Prostate gland (tissue), 2 donors: ENCODE results near the gene MAP3K8.

Source experiments
- POLR2A ChIP-seq: fragments of 450-650 bp; IDR thresholded peaks from one replicate; pipeline ENCODE4 v1.6.1; 2016; ENCODE audit warnings: antibody characterized with exemption, mild to moderate bottlenecking
- TF ChIP-seq, protein P1 (sequence below), 4 experiments: fragments of 200-600 bp in 2 of 4; fragments of 450-650 bp in 2 of 4; sonication (generic) in 2 of 4; IDR thresholded peaks; 1 replicate in 3 of 4; 2 replicates in 1 of 4; pipeline ENCODE4 v1.5.1; 2016 to 2019; ENCODE audit warnings: antibody characterized with exemption in 4 of 4, mild to moderate bottlenecking in 2 of 4, moderate library complexity in 2 of 4

DNA sequence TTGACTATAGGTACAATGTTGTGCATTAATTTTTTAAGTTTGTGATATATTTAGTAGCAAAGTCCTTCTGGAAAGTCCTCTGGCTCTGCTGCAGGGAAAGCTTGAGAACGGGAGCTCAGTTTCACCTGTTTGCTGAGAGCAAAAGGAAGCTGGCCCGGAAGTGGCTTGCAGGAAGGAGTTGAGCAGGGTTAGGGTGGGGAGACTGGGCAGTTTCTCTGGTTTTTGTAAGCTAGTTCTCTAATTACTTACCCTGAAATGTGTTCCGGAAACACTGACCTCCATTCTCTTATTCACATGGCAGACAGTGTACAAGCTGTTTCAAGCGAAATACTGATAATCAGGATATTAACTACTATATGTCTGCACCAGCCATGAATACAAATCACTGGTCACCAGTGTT, 22.3 kb downstream of the MAP3K8 start:
- TF ChIP-seq POLR2A: no peak
- TF ChIP-seq, protein P1, sequence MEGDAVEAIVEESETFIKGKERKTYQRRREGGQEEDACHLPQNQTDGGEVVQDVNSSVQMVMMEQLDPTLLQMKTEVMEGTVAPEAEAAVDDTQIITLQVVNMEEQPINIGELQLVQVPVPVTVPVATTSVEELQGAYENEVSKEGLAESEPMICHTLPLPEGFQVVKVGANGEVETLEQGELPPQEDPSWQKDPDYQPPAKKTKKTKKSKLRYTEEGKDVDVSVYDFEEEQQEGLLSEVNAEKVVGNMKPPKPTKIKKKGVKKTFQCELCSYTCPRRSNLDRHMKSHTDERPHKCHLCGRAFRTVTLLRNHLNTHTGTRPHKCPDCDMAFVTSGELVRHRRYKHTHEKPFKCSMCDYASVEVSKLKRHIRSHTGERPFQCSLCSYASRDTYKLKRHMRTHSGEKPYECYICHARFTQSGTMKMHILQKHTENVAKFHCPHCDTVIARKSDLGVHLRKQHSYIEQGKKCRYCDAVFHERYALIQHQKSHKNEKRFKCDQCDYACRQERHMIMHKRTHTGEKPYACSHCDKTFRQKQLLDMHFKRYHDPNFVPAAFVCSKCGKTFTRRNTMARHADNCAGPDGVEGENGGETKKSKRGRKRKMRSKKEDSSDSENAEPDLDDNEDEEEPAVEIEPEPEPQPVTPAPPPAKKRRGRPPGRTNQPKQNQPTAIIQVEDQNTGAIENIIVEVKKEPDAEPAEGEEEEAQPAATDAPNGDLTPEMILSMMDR (IDR thresholded peaks at IDR 0.05): no peak
